HEK293 (cell line): Measurements from ENCODE around the gene COPB1.

Experiments
- CTCF ChIA-PET: fragments of 350-600 bp; formaldehyde crosslinking; extraction: SDS; loops from one replicate; lab custom pipeline; 2021; ENCODE audit warnings: antibody characterized with exemption; lab: Yijun Ruan, JAX
- POLR2A ChIA-PET: fragments of 300-600 bp; formaldehyde crosslinking; extraction: SDS; loops from one replicate; lab custom pipeline; 2020; ENCODE audit warnings: antibody characterized with exemption, inconsistent platforms; lab: Yijun Ruan, JAX
- H3K27ac ChIP-seq: fragments of 200-500 bp; sonication (Bioruptor generic); 2 replicates; pipeline ENCODE4 v1.5.1; 2014; ENCODE audit warnings: low read depth, low read length, control low read depth, inconsistent platforms; ENCODE audit errors: extremely low read depth
- H3K36me3 ChIP-seq, 2 experiments: fragments of 200-500 bp in 1 of 2; sonication (Bioruptor generic) in 1 of 2; 1 replicate in 1 of 2; 2 replicates in 1 of 2; pipeline ENCODE4 v1.5.1; 2014 to 2017; ENCODE audit warnings: inconsistent platforms in 2 of 2, low read length in 2 of 2; ENCODE audit not compliant: control insufficient read depth in 2 of 2, insufficient read depth in 1 of 2
- H3K4me1 ChIP-seq: fragments of 200-500 bp; sonication (Bioruptor generic); 2 replicates; pipeline ENCODE4 v1.5.1; 2014; ENCODE audit warnings: mild to moderate bottlenecking, low read length, inconsistent platforms; ENCODE audit not compliant: control insufficient read depth, insufficient read depth
- H3K4me3 ChIP-seq: 2 replicates; pipeline ENCODE4 v1.5.1; 2011; ENCODE audit warnings: low read depth, mild to moderate bottlenecking, control low read depth, low read length, moderate library complexity
- H3K9me3 ChIP-seq: fragments of 200-500 bp; sonication (Bioruptor generic); 2 replicates; pipeline ENCODE4 v1.5.1; 2014; ENCODE audit warnings: low read depth, low read length, inconsistent platforms; ENCODE audit not compliant: control insufficient read depth, insufficient read depth
- GLI2 ChIP-seq: fragments of 450-650 bp; formaldehyde crosslinking; IDR thresholded peaks from 2 replicates; pipeline ENCODE4; 2017; ENCODE audit warnings: missing biosample characterization, missing genetic modification characterization, low read depth, borderline replicate concordance
- GLIS2 ChIP-seq: fragments of 450-650 bp; formaldehyde crosslinking; IDR thresholded peaks from 2 replicates; pipeline ENCODE4 v1.5.1; 2016; ENCODE audit warnings: missing biosample characterization, missing genetic modification characterization
- HOXC10 ChIP-seq: sonication (generic); formaldehyde crosslinking; IDR thresholded peaks from 2 replicates; pipeline ENCODE4 v1.8.1; 2023; ENCODE audit warnings: mild to moderate bottlenecking, missing genetic modification reagents
- KLF1 ChIP-seq: fragments of 450-650 bp; formaldehyde crosslinking; IDR thresholded peaks from 2 replicates; pipeline ENCODE4 v1.5.1; 2016; ENCODE audit warnings: missing biosample characterization, missing genetic modification characterization
- OSR2 ChIP-seq: fragments of 450-650 bp; formaldehyde crosslinking; IDR thresholded peaks from 2 replicates; pipeline ENCODE4 v1.5.1; 2016; ENCODE audit warnings: missing biosample characterization, missing genetic modification characterization
- SCRT2 ChIP-seq: fragments of 450-650 bp; formaldehyde crosslinking; IDR thresholded peaks from 2 replicates; pipeline ENCODE4 v1.5.1; 2016; ENCODE audit warnings: missing biosample characterization, missing genetic modification characterization
- SP2 ChIP-seq: fragments of 450-650 bp; formaldehyde crosslinking; IDR thresholded peaks from 2 replicates; pipeline ENCODE4 v1.5.1; 2016; ENCODE audit warnings: missing biosample characterization, missing genetic modification characterization
- SP3 ChIP-seq: fragments of 450-650 bp; formaldehyde crosslinking; IDR thresholded peaks from 2 replicates; pipeline ENCODE4 v1.5.1; 2016; ENCODE audit warnings: missing biosample characterization, missing genetic modification characterization
- TSHZ1 ChIP-seq: fragments of 450-650 bp; formaldehyde crosslinking; IDR thresholded peaks from 2 replicates; pipeline ENCODE4 v1.5.1; 2016; ENCODE audit warnings: missing biosample characterization, missing genetic modification characterization, borderline replicate concordance
- ZBTB11 ChIP-seq: fragments of 450-650 bp; formaldehyde crosslinking; conservative IDR thresholded peaks from 2 replicates; pipeline ENCODE4 v1.5.1; 2016; ENCODE audit warnings: low read depth, missing biosample characterization, missing genetic modification characterization
- ZBTB49 ChIP-seq: fragments of 450-650 bp; formaldehyde crosslinking; IDR thresholded peaks from 2 replicates; pipeline ENCODE4 v1.5.1; 2016; ENCODE audit warnings: missing biosample characterization, missing genetic modification characterization, low read depth
- ZBTB8A ChIP-seq: fragments of 450-650 bp; formaldehyde crosslinking; IDR thresholded peaks from 2 replicates; pipeline ENCODE4 v1.5.1; 2016; ENCODE audit warnings: missing biosample characterization, missing genetic modification characterization
- ZFP69B ChIP-seq: fragments of 450-650 bp; formaldehyde crosslinking; IDR thresholded peaks from 2 replicates; pipeline ENCODE4 v1.5.1; 2016; ENCODE audit warnings: missing biosample characterization, missing genetic modification characterization
- ZNF155 ChIP-seq: fragments of 450-650 bp; formaldehyde crosslinking; IDR thresholded peaks from 2 replicates; pipeline ENCODE4 v1.5.1; 2016; ENCODE audit warnings: missing biosample characterization, missing genetic modification characterization
- ZNF174 ChIP-seq: fragments of 450-650 bp; formaldehyde crosslinking; IDR thresholded peaks from 2 replicates; pipeline ENCODE4 v1.5.0; 2017; ENCODE audit warnings: missing biosample characterization, mild to moderate bottlenecking, missing genetic modification characterization
- ZNF223 ChIP-seq: fragments of 450-650 bp; formaldehyde crosslinking; IDR thresholded peaks from 2 replicates; pipeline ENCODE4 v1.5.1; 2016; ENCODE audit warnings: missing biosample characterization, missing genetic modification characterization
- ZNF24 ChIP-seq: fragments of 450-650 bp; formaldehyde crosslinking; IDR thresholded peaks from 2 replicates; pipeline ENCODE4 v1.5.1; 2016; ENCODE audit warnings: missing biosample characterization, missing genetic modification characterization
- ZNF274 ChIP-seq, 2 experiments: fragments of 200-500 bp in 1 of 2; fragments of 450-650 bp in 1 of 2; sonication (Bioruptor generic) in 1 of 2; formaldehyde crosslinking in 1 of 2; IDR thresholded peaks; 2 replicates each; pipeline versions ENCODE4 v1.5.1 to v1.6.1; 2014 to 2016; ENCODE audit warnings: borderline replicate concordance in 1 of 2, inconsistent platforms in 1 of 2, low read length in 1 of 2, missing biosample characterization in 1 of 2, missing genetic modification characterization in 1 of 2
- ZNF423 ChIP-seq: fragments of 450-650 bp; formaldehyde crosslinking; IDR thresholded peaks from 2 replicates; pipeline ENCODE4 v1.5.1; 2016; ENCODE audit warnings: missing biosample characterization, missing genetic modification characterization
- ZNF501 ChIP-seq: fragments of 450-650 bp; formaldehyde crosslinking; IDR thresholded peaks from 2 replicates; pipeline ENCODE4 v1.5.1; 2016; ENCODE audit warnings: missing biosample characterization, missing genetic modification characterization
- ZNF510 ChIP-seq: fragments of 450-650 bp; formaldehyde crosslinking; IDR thresholded peaks from 2 replicates; pipeline ENCODE4 v1.5.1; 2018; ENCODE audit warnings: mild to moderate bottlenecking, missing genetic modification characterization, missing biosample characterization; ENCODE audit not compliant: insufficient replicate concordance
- ZNF514 ChIP-seq: fragments of 450-650 bp; formaldehyde crosslinking; IDR thresholded peaks from 2 replicates; pipeline ENCODE4 v1.5.1; 2016; ENCODE audit warnings: missing biosample characterization, missing genetic modification characterization
- ZNF558 ChIP-seq: fragments of 450-650 bp; formaldehyde crosslinking; IDR thresholded peaks from 2 replicates; pipeline ENCODE4 v1.5.1; 2016; ENCODE audit warnings: missing biosample characterization, missing genetic modification characterization
- ZNF629 ChIP-seq: fragments of 450-650 bp; formaldehyde crosslinking; IDR thresholded peaks from 2 replicates; pipeline ENCODE4 v1.5.1; 2017; ENCODE audit warnings: missing biosample characterization, missing genetic modification characterization
- ZNF768 ChIP-seq: fragments of 450-650 bp; formaldehyde crosslinking; IDR thresholded peaks from 2 replicates; pipeline ENCODE4 v1.5.1; 2018; ENCODE audit warnings: missing biosample characterization, mild to moderate bottlenecking, missing genetic modification characterization
- ZNF776 ChIP-seq: fragments of 450-650 bp; formaldehyde crosslinking; IDR thresholded peaks from 2 replicates; pipeline ENCODE4 v1.5.0; 2017; ENCODE audit warnings: missing biosample characterization, missing genetic modification characterization, borderline replicate concordance

Gene COPB1

GRCh38 chr11:14513800-14514199 is 14.2 kb upstream of the COPB1 start:
- no peak overlapping the region for H3K4me3 ChIP-seq
- H3K9me3 ChIP-seq: no peaks in the 10 kb centered on the region
- peaks cover 52 to 95% of the 10 kb centered on the region in 2 experiments for H3K36me3 ChIP-seq
- ChIA-PET POLR2A (no interaction called here), CTCF (no interaction called here)
- H3K4me1 ChIP-seq: no peaks in the 10 kb centered on the region
- no peak overlapping the region for H3K27ac ChIP-seq
- TF ChIP-seq GLI2 (tag by site-specific recombination): no peak
- TF ChIP-seq HOXC10: no peak
- TF ChIP-seq ZNF776 (tag by site-specific recombination): no peak
- TF ChIP-seq ZBTB49 (tag by site-specific recombination): no peak
- no peak for TF ChIP-seq ZNF514
- TF ChIP-seq ZNF155 (tag by site-specific recombination): no peak
- no peak for TF ChIP-seq ZFP69B (tag by site-specific recombination)
- no peak for TF ChIP-seq ZNF501 (tag by site-specific recombination)
- no peak for TF ChIP-seq SP3 (tag by site-specific recombination)
- TF ChIP-seq ZBTB8A (tag by site-specific recombination): no peak
- no peak for TF ChIP-seq ZNF423 (tag by site-specific recombination)
- no peak for TF ChIP-seq ZNF510 (tag by site-specific recombination)
- no peak for TF ChIP-seq GLIS2 (tag by site-specific recombination)
- no peak for TF ChIP-seq ZNF558 (tag by site-specific recombination)
- TF ChIP-seq ZBTB11 (tag by site-specific recombination): no peak
- TF ChIP-seq ZNF768 (tag by site-specific recombination): no peak
- no peak for TF ChIP-seq SCRT2
- TF ChIP-seq ZNF223 (tag by site-specific recombination): no peak
- no peak for TF ChIP-seq OSR2 (tag by site-specific recombination)
- no peak for TF ChIP-seq ZNF629 (tag by site-specific recombination)

- no peaks in the 10 kb centered on the region for H3K9me3 ChIP-seq
- no peaks in the 10 kb centered on the region for H3K4me1 ChIP-seq
- H3K27ac ChIP-seq: no peak overlapping the region
- POLR2A ChIA-PET: no interaction called here
- H3K4me3 ChIP-seq: no peak overlapping the region
- peaks cover 28 to 85% of the 10 kb centered on the region in 2 experiments for H3K36me3 ChIP-seq
- CTCF ChIA-PET: no interaction called here
- TF ChIP-seq ZBTB49 (tag by site-specific recombination): no peak
- TF ChIP-seq ZNF174 (tag by site-specific recombination): no peak
- no peak for TF ChIP-seq ZNF501 (tag by site-specific recombination)
- no peak for TF ChIP-seq ZNF274 (IDR thresholded peaks at IDR 0.05; ENCODE audit: low read length)
- TF ChIP-seq ZNF274 (tag by site-specific recombination; IDR thresholded peaks at IDR 0.05; ENCODE audit: borderline replicate concordance): no peak
- TF ChIP-seq ZNF24 (tag by site-specific recombination): no peak
- TF ChIP-seq TSHZ1 (tag by site-specific recombination): no peak
- TF ChIP-seq KLF1 (tag by site-specific recombination): no peak
- no peak for TF ChIP-seq SP2 (tag by site-specific recombination)
Measured at GRCh38 chr11:14506532-14506931, 6.9 kb upstream of the COPB1 start.
